ENCODE data around the gene GALT.

GRCh38 chr9:34611811-34612787 is 34.4 kb upstream of the GALT start, which contains the start of gene RPP25L:
- TF ChIP-seq, protein P1, sequence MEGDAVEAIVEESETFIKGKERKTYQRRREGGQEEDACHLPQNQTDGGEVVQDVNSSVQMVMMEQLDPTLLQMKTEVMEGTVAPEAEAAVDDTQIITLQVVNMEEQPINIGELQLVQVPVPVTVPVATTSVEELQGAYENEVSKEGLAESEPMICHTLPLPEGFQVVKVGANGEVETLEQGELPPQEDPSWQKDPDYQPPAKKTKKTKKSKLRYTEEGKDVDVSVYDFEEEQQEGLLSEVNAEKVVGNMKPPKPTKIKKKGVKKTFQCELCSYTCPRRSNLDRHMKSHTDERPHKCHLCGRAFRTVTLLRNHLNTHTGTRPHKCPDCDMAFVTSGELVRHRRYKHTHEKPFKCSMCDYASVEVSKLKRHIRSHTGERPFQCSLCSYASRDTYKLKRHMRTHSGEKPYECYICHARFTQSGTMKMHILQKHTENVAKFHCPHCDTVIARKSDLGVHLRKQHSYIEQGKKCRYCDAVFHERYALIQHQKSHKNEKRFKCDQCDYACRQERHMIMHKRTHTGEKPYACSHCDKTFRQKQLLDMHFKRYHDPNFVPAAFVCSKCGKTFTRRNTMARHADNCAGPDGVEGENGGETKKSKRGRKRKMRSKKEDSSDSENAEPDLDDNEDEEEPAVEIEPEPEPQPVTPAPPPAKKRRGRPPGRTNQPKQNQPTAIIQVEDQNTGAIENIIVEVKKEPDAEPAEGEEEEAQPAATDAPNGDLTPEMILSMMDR (IDR thresholded peaks at IDR 0.05; ENCODE audit: low read depth, low read length, poor library complexity, severe bottlenecking) = no peak
- no peak for TF ChIP-seq EZH2phosphoT487 (IDR thresholded peaks at IDR 0.05; ENCODE audit: borderline replicate concordance, low read length)

All from DOHH2 (cell line).